GM23338 (cell line): ENCODE data around the gene CD72. TPM values are rescaled to one million over a fixed set of nuclear protein-coding genes. Genes with fewer than 3 reads are reported as not detected.

Source experiments
- ATAC-seq: fragments of 200-7000 bp; cut with Tn5 transposase; 3 replicates; pipeline ENCODE4 v1.9.1; 2020
- DNase-seq: peaks from one replicate; pipeline ENCODE4 v3.0.0-alpha.2; 2015; ENCODE audit warnings: low spot score
- H2AFZ ChIP-seq: fragments of 200-600 bp; sonication (generic); 2 replicates; pipeline ENCODE4 v1.8.0; 2016; ENCODE audit warnings: antibody characterized with exemption, mild to moderate bottlenecking, moderate library complexity
- H3F3A ChIP-seq: fragments of 200-600 bp; sonication (generic); replicated peaks from 2 replicates; pipeline ENCODE4 v1.8.0; 2017; ENCODE audit warnings: antibody characterized with exemption, mixed run types, low read depth
- H3K27ac ChIP-seq: fragments of 200-600 bp; sonication (generic); 2 replicates; pipeline ENCODE4 v1.6.1; 2016; ENCODE audit warnings: low read depth
- H3K27me3 ChIP-seq: fragments of 200-600 bp; sonication (generic); 2 replicates; pipeline ENCODE4 v1.8.0; 2016; ENCODE audit warnings: mild to moderate bottlenecking, mixed run types, moderate library complexity; ENCODE audit not compliant: insufficient read depth
- H3K36me3 ChIP-seq: fragments of 200-600 bp; sonication (generic); 2 replicates; pipeline ENCODE4 v1.8.0; 2016; ENCODE audit warnings: mild to moderate bottlenecking; ENCODE audit not compliant: insufficient read depth
- H3K4me1 ChIP-seq: fragments of 200-600 bp; sonication (generic); 2 replicates; pipeline ENCODE4 v1.8.0; 2016; ENCODE audit warnings: mild to moderate bottlenecking, moderate library complexity; ENCODE audit not compliant: insufficient read depth
- H3K4me2 ChIP-seq: fragments of 200-600 bp; sonication (generic); 2 replicates; pipeline ENCODE4 v1.7.1; 2017; ENCODE audit warnings: mixed run types
- H3K4me3 ChIP-seq: fragments of 200-600 bp; sonication (generic); 2 replicates; pipeline ENCODE4 v1.6.1; 2016; ENCODE audit warnings: mixed run types
- H3K79me2 ChIP-seq: fragments of 200-600 bp; sonication (generic); replicated peaks from 2 replicates; pipeline ENCODE4 v1.8.0; 2017; ENCODE audit warnings: mild to moderate bottlenecking; ENCODE audit not compliant: insufficient read depth
- H3K9me2 ChIP-seq: fragments of 200-600 bp; sonication (generic); 2 replicates; pipeline ENCODE4 v1.8.0; 2017; ENCODE audit not compliant: insufficient read depth
- H4K20me1 ChIP-seq: fragments of 200-600 bp; sonication (generic); replicated peaks from 2 replicates; pipeline ENCODE4 v1.8.0; 2017; ENCODE audit warnings: mild to moderate bottlenecking; ENCODE audit not compliant: insufficient read depth
- H3K27ac Mint-ChIP-seq: 2 replicates; pipeline ENCODE4 v1.8.0; 2020; ENCODE audit warnings: inconsistent platforms, mild to moderate bottlenecking, moderate library complexity, mixed read lengths
- H3K27me3 Mint-ChIP-seq: 3 replicates; pipeline ENCODE4 v1.8.0; 2022; ENCODE audit warnings: low read depth, mild to moderate bottlenecking, moderate library complexity, mixed read lengths, inconsistent platforms; ENCODE audit not compliant: insufficient read depth, poor library complexity
- H3K36me3 Mint-ChIP-seq: 3 replicates; pipeline ENCODE4 v1.8.0; 2021; ENCODE audit warnings: low read depth, mild to moderate bottlenecking, inconsistent platforms, moderate library complexity, mixed read lengths
- H3K4me1 Mint-ChIP-seq: 3 replicates; pipeline ENCODE4 v1.8.0; 2020; ENCODE audit warnings: mild to moderate bottlenecking, inconsistent platforms, mixed read lengths
- H3K4me3 Mint-ChIP-seq: 3 replicates; pipeline ENCODE4 v1.8.0; 2021; ENCODE audit warnings: moderate library complexity, mild to moderate bottlenecking, inconsistent platforms, mixed read lengths
- H3K9me3 Mint-ChIP-seq: 3 replicates; pipeline ENCODE4 v1.8.0; 2020; ENCODE audit warnings: moderate library complexity, mild to moderate bottlenecking, inconsistent platforms, mixed read lengths
- CREB1 ChIP-seq: fragments of 250-450 bp; sonication (Bioruptor Pico); IDR thresholded peaks from 2 replicates; pipeline ENCODE4 v1.5.0; 2020; ENCODE audit warnings: low read depth, mild to moderate bottlenecking, moderate library complexity
- EZH2 ChIP-seq: fragments of 200-600 bp; sonication (generic); IDR thresholded peaks from one replicate; pipeline ENCODE4 v1.8.0; 2017; ENCODE audit warnings: antibody characterized with exemption, mild to moderate bottlenecking, low read depth; ENCODE audit not compliant: unreplicated experiment
- STAT1 ChIP-seq: IDR thresholded peaks from one replicate; pipeline ENCODE4 v1.6.1; 2016; ENCODE audit warnings: antibody characterized with exemption; ENCODE audit not compliant: unreplicated experiment
- ZNF114 ChIP-seq: fragments of 250-450 bp; sonication (Bioruptor Pico); IDR thresholded peaks from 2 replicates; pipeline ENCODE4 v1.5.0; 2020; ENCODE audit warnings: mild to moderate bottlenecking, moderate library complexity
- polyA plus RNA-seq: library from polyadenylated mRNA; unstranded; fragments of >200 nt; fragmentation: Nextera tagmentation; extraction: Ambion mirVana; gene quantifications from 2 replicates; pipeline ENCODE4 v1.2.1, GENCODE V29; 2016
- total RNA-seq: library from RNA; depleted of rRNA; stranded (reverse); fragments of >200 nt; shearing (Covaris generic); gene quantifications from 2 replicates; pipeline ENCODE4 v1.2.3, GENCODE V29; 2014
- TF ChIP-seq, protein P1 (sequence below): IDR thresholded peaks from one replicate; pipeline ENCODE4 v1.6.1; 2018; ENCODE audit warnings: antibody characterized with exemption; ENCODE audit not compliant: unreplicated experiment
- TF ChIP-seq, protein P2 (sequence below), 2 experiments: fragments of 200-600 bp in 1 of 2; sonication (generic) in 1 of 2; conservative IDR thresholded peaks; 2 replicates each; pipeline versions ENCODE4 v1.5.1 to v1.6.1; 2016 to 2017; ENCODE audit warnings: antibody characterized with exemption in 2 of 2, low read depth in 2 of 2, mild to moderate bottlenecking in 2 of 2, moderate library complexity in 1 of 2

CD72 gene
- total and polyA plus RNA-seq, 2 experiments from 2014 or later, result 4.7 to 4.8 TPM

DNA sequence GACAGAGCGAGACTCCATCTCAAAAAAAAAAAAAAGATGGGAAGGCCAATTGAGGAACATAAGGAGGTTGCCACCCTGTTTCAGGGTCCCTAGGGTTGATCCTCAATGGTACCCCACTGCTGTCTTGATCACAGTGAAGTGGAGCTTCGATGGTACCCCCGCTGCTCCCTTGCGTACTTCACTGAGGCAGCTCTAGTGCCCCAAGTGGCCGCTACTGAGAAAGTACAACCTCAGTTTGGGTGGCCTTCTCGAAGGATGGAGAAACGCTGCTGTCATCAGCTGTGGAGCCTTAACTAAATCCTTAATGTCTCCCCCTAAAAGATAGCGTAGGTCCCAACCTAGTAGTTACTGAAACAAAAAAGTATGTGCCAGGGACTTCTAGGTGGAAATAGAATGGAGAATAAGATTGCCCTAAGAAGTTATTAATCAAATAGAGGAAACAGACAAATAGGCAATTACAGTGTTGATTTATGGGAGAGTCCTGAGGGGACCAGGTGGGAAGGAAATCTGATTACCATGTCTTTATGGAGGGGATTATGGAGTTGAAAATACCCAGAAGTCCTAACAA lies 6.9 kb downstream of the CD72 start:
- Mint-ChIP-seq H3K27ac (no peak overlapping the region), H3K4me1 (peaks cover 6% of the 10 kb centered on the region), H3K9me3 (no peaks in the 10 kb centered on the region), H3K4me3 (no peak overlapping the region), H3K27me3 (peaks cover 7% of the 10 kb centered on the region), H3K36me3 (peaks cover 10% of the 10 kb centered on the region)
- H3K4me3 ChIP-seq, result no peak overlapping the region
- no peak overlapping the region for H3K27ac ChIP-seq
- no peak overlapping the region for H2AFZ ChIP-seq
- no peaks in the 10 kb centered on the region; the same call in none of the 2 replicates for H4K20me1 ChIP-seq
- peaks cover 8% of the 10 kb centered on the region for H3K4me1 ChIP-seq
- TF ChIP-seq, protein P1, sequence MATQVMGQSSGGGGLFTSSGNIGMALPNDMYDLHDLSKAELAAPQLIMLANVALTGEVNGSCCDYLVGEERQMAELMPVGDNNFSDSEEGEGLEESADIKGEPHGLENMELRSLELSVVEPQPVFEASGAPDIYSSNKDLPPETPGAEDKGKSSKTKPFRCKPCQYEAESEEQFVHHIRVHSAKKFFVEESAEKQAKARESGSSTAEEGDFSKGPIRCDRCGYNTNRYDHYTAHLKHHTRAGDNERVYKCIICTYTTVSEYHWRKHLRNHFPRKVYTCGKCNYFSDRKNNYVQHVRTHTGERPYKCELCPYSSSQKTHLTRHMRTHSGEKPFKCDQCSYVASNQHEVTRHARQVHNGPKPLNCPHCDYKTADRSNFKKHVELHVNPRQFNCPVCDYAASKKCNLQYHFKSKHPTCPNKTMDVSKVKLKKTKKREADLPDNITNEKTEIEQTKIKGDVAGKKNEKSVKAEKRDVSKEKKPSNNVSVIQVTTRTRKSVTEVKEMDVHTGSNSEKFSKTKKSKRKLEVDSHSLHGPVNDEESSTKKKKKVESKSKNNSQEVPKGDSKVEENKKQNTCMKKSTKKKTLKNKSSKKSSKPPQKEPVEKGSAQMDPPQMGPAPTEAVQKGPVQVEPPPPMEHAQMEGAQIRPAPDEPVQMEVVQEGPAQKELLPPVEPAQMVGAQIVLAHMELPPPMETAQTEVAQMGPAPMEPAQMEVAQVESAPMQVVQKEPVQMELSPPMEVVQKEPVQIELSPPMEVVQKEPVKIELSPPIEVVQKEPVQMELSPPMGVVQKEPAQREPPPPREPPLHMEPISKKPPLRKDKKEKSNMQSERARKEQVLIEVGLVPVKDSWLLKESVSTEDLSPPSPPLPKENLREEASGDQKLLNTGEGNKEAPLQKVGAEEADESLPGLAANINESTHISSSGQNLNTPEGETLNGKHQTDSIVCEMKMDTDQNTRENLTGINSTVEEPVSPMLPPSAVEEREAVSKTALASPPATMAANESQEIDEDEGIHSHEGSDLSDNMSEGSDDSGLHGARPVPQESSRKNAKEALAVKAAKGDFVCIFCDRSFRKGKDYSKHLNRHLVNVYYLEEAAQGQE, result no peak
- TF ChIP-seq, protein P2, sequence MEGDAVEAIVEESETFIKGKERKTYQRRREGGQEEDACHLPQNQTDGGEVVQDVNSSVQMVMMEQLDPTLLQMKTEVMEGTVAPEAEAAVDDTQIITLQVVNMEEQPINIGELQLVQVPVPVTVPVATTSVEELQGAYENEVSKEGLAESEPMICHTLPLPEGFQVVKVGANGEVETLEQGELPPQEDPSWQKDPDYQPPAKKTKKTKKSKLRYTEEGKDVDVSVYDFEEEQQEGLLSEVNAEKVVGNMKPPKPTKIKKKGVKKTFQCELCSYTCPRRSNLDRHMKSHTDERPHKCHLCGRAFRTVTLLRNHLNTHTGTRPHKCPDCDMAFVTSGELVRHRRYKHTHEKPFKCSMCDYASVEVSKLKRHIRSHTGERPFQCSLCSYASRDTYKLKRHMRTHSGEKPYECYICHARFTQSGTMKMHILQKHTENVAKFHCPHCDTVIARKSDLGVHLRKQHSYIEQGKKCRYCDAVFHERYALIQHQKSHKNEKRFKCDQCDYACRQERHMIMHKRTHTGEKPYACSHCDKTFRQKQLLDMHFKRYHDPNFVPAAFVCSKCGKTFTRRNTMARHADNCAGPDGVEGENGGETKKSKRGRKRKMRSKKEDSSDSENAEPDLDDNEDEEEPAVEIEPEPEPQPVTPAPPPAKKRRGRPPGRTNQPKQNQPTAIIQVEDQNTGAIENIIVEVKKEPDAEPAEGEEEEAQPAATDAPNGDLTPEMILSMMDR (conservative IDR thresholded peaks at IDR 0.05; ENCODE audit: low read depth in 2 of 2), result peak; percentile 73 to 82
- peaks cover 2% of the 10 kb centered on the region; the same call in 1 of the 2 replicates for H3K79me2 ChIP-seq
- ATAC-seq, result peak; percentile 87
- H3K9me2 ChIP-seq, result no peaks in the 10 kb centered on the region
- H3K36me3 ChIP-seq, result no peaks in the 10 kb centered on the region
- peaks cover 12% of the 10 kb centered on the region for H3K27me3 ChIP-seq
- no peak overlapping the region for H3K4me2 ChIP-seq
- peak; percentile 80 for DNase-seq
- peaks cover 7% of the 10 kb centered on the region for H3F3A ChIP-seq

DNA sequence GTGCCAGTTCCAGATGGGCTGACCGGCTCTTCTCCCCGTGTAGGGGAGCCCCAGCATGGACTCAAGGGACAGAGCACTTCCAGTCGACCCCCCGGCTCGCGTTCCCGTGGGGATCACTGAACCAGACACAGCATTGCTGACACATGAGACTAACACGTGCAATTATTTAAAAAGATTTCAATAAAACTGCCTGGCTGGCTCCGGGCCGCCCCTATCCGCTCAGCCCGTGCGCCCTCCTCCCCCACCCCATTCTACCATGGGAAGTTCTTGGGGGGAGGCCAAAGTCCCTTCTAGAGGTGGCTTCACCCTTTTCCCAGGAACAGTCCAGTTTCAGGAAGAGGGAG lies 8.4 kb downstream of the CD72 start:
- H3K9me3 Mint-ChIP-seq, result no peaks in the 10 kb centered on the region
- Histone ChIP-seq H3K9me2 (no peaks in the 10 kb centered on the region), H4K20me1 (no peaks in the 10 kb centered on the region; the same call in none of the 2 replicates), H3K27ac (no peak overlapping the region), H3F3A (peaks cover 1% of the 10 kb centered on the region; the same call in 1 of the 2 replicates), H3K27me3 (no peaks in the 10 kb centered on the region), H3K79me2 (peaks cover 4% of the 10 kb centered on the region; the same call in 1 of the 2 replicates), H2AFZ (no peak overlapping the region), H3K4me2 (no peak overlapping the region), H3K4me1 (peaks cover 6% of the 10 kb centered on the region), H3K4me3 (no peak overlapping the region), H3K36me3 (no peaks in the 10 kb centered on the region)
- H3K27ac Mint-ChIP-seq, result no peak overlapping the region
- peaks cover under 1% of the 10 kb centered on the region for H3K27me3 Mint-ChIP-seq
- peaks cover 10% of the 10 kb centered on the region for H3K36me3 Mint-ChIP-seq
- ATAC-seq (no peak), DNase-seq (no peak)
- TF ChIP-seq ZNF114 (no peak), EZH2 (no peak), CREB1 (no peak), STAT1 (no peak)
- TF ChIP-seq, protein P2 (conservative IDR thresholded peaks at IDR 0.05; ENCODE audit: low read depth in 2 of 2), result no peak
- no peak overlapping the region for H3K4me3 Mint-ChIP-seq
- H3K4me1 Mint-ChIP-seq, result no peaks in the 10 kb centered on the region; the same call in 2 of the 3 replicates
